Measurements from ENCODE around the gene SLC2A1. TPM values are rescaled to one million over a fixed set of nuclear protein-coding genes. Genes with fewer than 3 reads are reported as not detected.

The SLC2A1 gene
- total RNA-seq, 1 donor from 2014 or later, result 506 TPM

- H3K4me1 ChIP-seq (ENCODE audit: insufficient read depth, low read length), result peaks cover 29% of the 10 kb centered on the region
- peak overlapping the region; percentile 67 for H3K9ac ChIP-seq (ENCODE audit: low read length)
- FAIRE-seq (peak; percentile 73), DNase-seq (ENCODE audit: low read depth) (peak; percentile 96)
- peaks cover 36% of the 10 kb centered on the region for H3K4me1 Mint-ChIP-seq (ENCODE audit: low read depth, unreplicated experiment)
- H3K27ac Mint-ChIP-seq (ENCODE audit: unreplicated experiment), result peak overlapping the region; percentile 98
- no peak for TF ChIP-seq EZH2 (IDR thresholded peaks at IDR 0.05; ENCODE audit: insufficient read depth, low read length)
- no peak for TF ChIP-seq CTCF (IDR thresholded peaks at IDR 0.05; ENCODE audit: insufficient read depth, low read depth, low read length)
- H3K9me3 ChIP-seq (ENCODE audit: insufficient read depth, low read depth, low read length), result no peaks in the 10 kb centered on the region
- H3K36me3 Mint-ChIP-seq (ENCODE audit: low read depth, unreplicated experiment), result no peaks in the 10 kb centered on the region
- H2AFZ ChIP-seq (ENCODE audit: low read depth, low read length), result peak overlapping the region; percentile 19
- H4K20me1 ChIP-seq (ENCODE audit: insufficient read depth, low read length), result no peaks in the 10 kb centered on the region
- peak overlapping the region; percentile 66 for H3K4me2 ChIP-seq (ENCODE audit: low read length)
- no peaks in the 10 kb centered on the region for H3K79me2 ChIP-seq (ENCODE audit: insufficient read depth, low read length)
- H3K9me3 Mint-ChIP-seq (ENCODE audit: unreplicated experiment), result no peaks in the 10 kb centered on the region
- peak overlapping the region; percentile 90 for H3K27ac ChIP-seq (ENCODE audit: low read depth, low read length)
- no peaks in the 10 kb centered on the region for H3K36me3 ChIP-seq (ENCODE audit: insufficient read depth, low read length)
- H3K27me3 ChIP-seq (ENCODE audit: insufficient read depth, low read length), result no peaks in the 10 kb centered on the region
- H3K27me3 Mint-ChIP-seq (ENCODE audit: low read depth, unreplicated experiment), result no peaks in the 10 kb centered on the region
- no peak overlapping the region for H3K4me3 ChIP-seq (ENCODE audit: insufficient read depth, low read depth, low read length)
- H3K4me3 Mint-ChIP-seq (ENCODE audit: unreplicated experiment), result peak overlapping the region; percentile 45
Measured at GRCh38 chr1:42966688-42967612, 8.3 kb upstream of the SLC2A1 start.

GRCh38 chr1:42965378-42965777 lies 6.7 kb upstream of the SLC2A1 start:
- Mint-ChIP-seq H3K27ac (ENCODE audit: unreplicated experiment) (peak overlapping the region; percentile 77), H3K4me1 (ENCODE audit: low read depth, unreplicated experiment) (peaks cover 50% of the 10 kb centered on the region), H3K9me3 (ENCODE audit: unreplicated experiment) (no peaks in the 10 kb centered on the region), H3K27me3 (ENCODE audit: low read depth, unreplicated experiment) (no peaks in the 10 kb centered on the region), H3K36me3 (ENCODE audit: low read depth, unreplicated experiment) (peaks cover 2% of the 10 kb centered on the region), H3K4me3 (ENCODE audit: unreplicated experiment) (no peak overlapping the region)
- Histone ChIP-seq H3K36me3 (ENCODE audit: insufficient read depth, low read length) (no peaks in the 10 kb centered on the region), H3K27me3 (ENCODE audit: insufficient read depth, low read length) (no peaks in the 10 kb centered on the region), H3K27ac (ENCODE audit: low read depth, low read length) (no peak overlapping the region), H4K20me1 (ENCODE audit: insufficient read depth, low read length) (no peaks in the 10 kb centered on the region), H3K4me2 (ENCODE audit: low read length) (no peak overlapping the region), H3K9ac (ENCODE audit: low read length) (no peak overlapping the region), H3K9me3 (ENCODE audit: insufficient read depth, low read depth, low read length) (no peaks in the 10 kb centered on the region), H3K79me2 (ENCODE audit: insufficient read depth, low read length) (peaks cover 10% of the 10 kb centered on the region), H2AFZ (ENCODE audit: low read depth, low read length) (no peak overlapping the region), H3K4me1 (ENCODE audit: insufficient read depth, low read length) (peaks cover 29% of the 10 kb centered on the region), H3K4me3 (ENCODE audit: insufficient read depth, low read depth, low read length) (no peak overlapping the region)
- FAIRE-seq, result no peak
- no peak for TF ChIP-seq EZH2 (IDR thresholded peaks at IDR 0.05; ENCODE audit: insufficient read depth, low read length)
- no peak for TF ChIP-seq CTCF (IDR thresholded peaks at IDR 0.05; ENCODE audit: insufficient read depth, low read depth, low read length)
- DNase-seq (ENCODE audit: low read depth), result no peak
